ENCODE results near the gene DHRSX.
"Not testable (repeated sequence)": the region's sequence is repeated elsewhere in the genome, so short reads cannot be mapped to it uniquely, and the experiment has no call there.

Gene DHRSX

GRCh38 chrX:2434270-2435163, 66.3 kb downstream of the DHRSX start:
- no peak for FAIRE-seq

GRCh38 chrX:2432298-2432863, 68.4 kb downstream of the DHRSX start:
- no peak for FAIRE-seq
- DNase-seq (ENCODE audit: extremely low spot score, insufficient read length, low read depth) = no peak

More at GRCh38 chrX:2434270-2435163, 66.3 kb downstream of the DHRSX start:
- DNase-seq (ENCODE audit: extremely low spot score, insufficient read length, low read depth) = no peak

- FAIRE-seq = no peak
Measured at GRCh38 chrX:2430265-2430825, 70.4 kb downstream of the DHRSX start.

GRCh38 chrX:2427737-2428136, 73.0 kb downstream of the DHRSX start:
- FAIRE-seq (no peak), DNase-seq (ENCODE audit: extremely low spot score, insufficient read length, low read depth) (no peak)

More at GRCh38 chrX:2430265-2430825, 70.4 kb downstream of the DHRSX start:
- no peak for DNase-seq (ENCODE audit: extremely low spot score, insufficient read length, low read depth)

GRCh38 chrX:2427147-2427546, 73.6 kb downstream of the DHRSX start:
- DNase-seq (ENCODE audit: extremely low spot score, insufficient read length, low read depth) (no peak), FAIRE-seq (no peak)

- FAIRE-seq (no peak), DNase-seq (ENCODE audit: extremely low spot score, insufficient read length, low read depth) (no peak)
Measured at GRCh38 chrX:2426289-2426882, 74.4 kb downstream of the DHRSX start.

- no peak for FAIRE-seq
- DNase-seq (ENCODE audit: extremely low spot score, insufficient read length, low read depth) = no peak
Measured at GRCh38 chrX:2425286-2426071, 75.3 kb downstream of the DHRSX start.

GRCh38 chrX:2424317-2424716, 76.5 kb downstream of the DHRSX start:
- no peak for FAIRE-seq
- no peak for DNase-seq (ENCODE audit: extremely low spot score, insufficient read length, low read depth)

- DNase-seq (ENCODE audit: extremely low spot score, insufficient read length, low read depth) (no peak), FAIRE-seq (no peak)
Measured at GRCh38 chrX:2423899-2424298, 76.9 kb downstream of the DHRSX start.

- no peak for DNase-seq (ENCODE audit: extremely low spot score, insufficient read length, low read depth)
- no peak for FAIRE-seq
Measured at GRCh38 chrX:2423282-2423681, 77.5 kb downstream of the DHRSX start.

GRCh38 chrX:2419418-2419817, 81.4 kb downstream of the DHRSX start:
- DNase-seq (ENCODE audit: extremely low spot score, insufficient read length, low read depth); FAIRE-seq: not testable (repeated sequence)

- DNase-seq (ENCODE audit: extremely low spot score, insufficient read length, low read depth) (no peak), FAIRE-seq (no peak)
Measured at GRCh38 chrX:2418000-2418399, 82.8 kb downstream of the DHRSX start.

GRCh38 chrX:2416851-2417604, 83.7 kb downstream of the DHRSX start:
- no peak for DNase-seq (ENCODE audit: extremely low spot score, insufficient read length, low read depth)
- no peak for FAIRE-seq

- FAIRE-seq (no peak), DNase-seq (ENCODE audit: extremely low spot score, insufficient read length, low read depth) (no peak)
Measured at GRCh38 chrX:2414384-2414783, 86.4 kb downstream of the DHRSX start.

GRCh38 chrX:2413969-2414368, 86.8 kb downstream of the DHRSX start:
- no peak for DNase-seq (ENCODE audit: extremely low spot score, insufficient read length, low read depth)
- FAIRE-seq = no peak

- FAIRE-seq (no peak), DNase-seq (ENCODE audit: extremely low spot score, insufficient read length, low read depth) (no peak)
Measured at GRCh38 chrX:2412131-2412530, 88.6 kb downstream of the DHRSX start.

- FAIRE-seq = no peak
Measured at GRCh38 chrX:2410279-2411020, 90.3 kb downstream of the DHRSX start.

GRCh38 chrX:2409796-2410195, 91.0 kb downstream of the DHRSX start:
- no peak for DNase-seq (ENCODE audit: extremely low spot score, insufficient read length, low read depth)
- FAIRE-seq = no peak

More at GRCh38 chrX:2410279-2411020, 90.3 kb downstream of the DHRSX start:
- no peak for DNase-seq (ENCODE audit: extremely low spot score, insufficient read length, low read depth)

- DNase-seq (ENCODE audit: extremely low spot score, insufficient read length, low read depth) (no peak), FAIRE-seq (no peak)
Measured at GRCh38 chrX:2408856-2409255, 91.9 kb downstream of the DHRSX start.
